ENCODE results near the gene KCTD2.
"Not testable (repeated sequence)": the region's sequence is repeated elsewhere in the genome, so short reads cannot be mapped to it uniquely, and the experiment has no call there.

Gene KCTD2, protein sequence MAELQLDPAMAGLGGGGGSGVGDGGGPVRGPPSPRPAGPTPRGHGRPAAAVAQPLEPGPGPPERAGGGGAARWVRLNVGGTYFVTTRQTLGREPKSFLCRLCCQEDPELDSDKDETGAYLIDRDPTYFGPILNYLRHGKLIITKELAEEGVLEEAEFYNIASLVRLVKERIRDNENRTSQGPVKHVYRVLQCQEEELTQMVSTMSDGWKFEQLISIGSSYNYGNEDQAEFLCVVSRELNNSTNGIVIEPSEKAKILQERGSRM

DNA sequence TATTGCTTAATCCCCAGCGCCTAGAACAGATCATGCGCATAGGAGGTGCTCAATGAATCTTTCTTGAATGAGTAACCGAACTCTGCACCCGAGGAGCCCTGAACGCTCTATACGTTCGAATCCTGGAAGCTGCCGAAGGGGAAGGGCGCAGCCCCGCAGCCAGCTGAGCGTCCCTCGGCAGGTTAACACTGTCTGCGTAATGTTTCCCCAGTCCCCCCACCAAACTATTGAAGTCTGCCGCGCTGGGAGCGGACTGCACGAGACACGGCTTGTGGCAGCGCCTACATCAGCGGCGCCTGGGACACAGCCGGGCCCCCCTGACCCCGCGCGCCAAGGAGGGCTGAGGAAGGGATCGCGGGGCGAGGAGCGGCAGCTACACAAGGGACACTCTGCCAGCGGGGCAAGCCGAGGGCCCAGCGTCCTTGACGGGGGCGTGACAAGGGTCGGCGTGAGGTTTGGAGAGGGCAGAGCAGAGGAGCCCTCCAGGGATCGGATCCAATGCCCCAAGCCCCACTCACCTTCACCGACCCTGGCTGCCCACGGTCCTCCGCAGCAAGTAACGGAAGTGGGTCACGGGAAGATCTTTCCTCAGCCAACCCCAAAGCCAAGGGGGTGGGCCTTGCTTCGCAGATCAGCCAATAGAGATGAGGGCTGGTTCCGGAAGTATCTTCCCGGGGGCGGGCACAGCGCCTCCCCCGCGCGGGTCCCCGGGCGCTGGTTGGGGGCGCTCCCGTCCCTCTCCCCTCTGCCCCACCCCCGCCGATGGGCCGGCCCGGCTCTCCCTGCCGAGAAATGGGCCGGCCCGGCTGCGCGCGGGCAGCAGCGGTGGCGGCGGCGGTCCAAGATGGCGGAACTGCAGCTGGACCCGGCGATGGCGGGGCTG, at the start of gene KCTD2, which contains the start of gene ATP5PD:
Gene KCTD2 (plus strand): TSS at position 819 of the 883 bp plus-strand sequence. CDS start 26 bp downstream, at position 845.
Gene ATP5PD (minus strand): TSS at position 563 of the 883 bp plus-strand sequence. CDS start 4,319 bp downstream, outside the sequence.
- in situ Hi-C loops (cut with MboI; ENCODE audit: low sequenced_read_pairs) = no loop called here

DNA sequence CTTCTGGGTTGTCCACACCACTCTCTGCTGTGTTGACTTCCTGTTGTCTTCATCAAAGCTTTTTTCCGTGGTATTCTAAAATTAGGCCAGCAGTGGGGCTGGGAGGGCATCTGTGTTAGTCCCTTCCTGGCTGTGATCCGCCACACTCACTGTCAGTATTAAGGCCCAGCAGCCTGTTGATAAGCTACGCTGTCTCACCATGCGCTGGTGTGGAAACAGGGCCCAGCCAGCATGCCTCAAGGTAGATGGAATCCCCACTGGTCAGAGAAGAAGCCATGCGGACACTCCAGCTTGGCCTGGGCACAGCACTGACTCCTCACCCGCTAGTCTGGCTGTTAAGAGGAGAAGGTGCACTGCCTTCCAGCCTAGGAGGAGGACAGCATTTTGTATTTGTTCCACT, 48.2 kb upstream of the KCTD2 start:
- in situ Hi-C loops (cut with MboI; ENCODE audit: low sequenced_read_pairs) = no loop called here

DNA sequence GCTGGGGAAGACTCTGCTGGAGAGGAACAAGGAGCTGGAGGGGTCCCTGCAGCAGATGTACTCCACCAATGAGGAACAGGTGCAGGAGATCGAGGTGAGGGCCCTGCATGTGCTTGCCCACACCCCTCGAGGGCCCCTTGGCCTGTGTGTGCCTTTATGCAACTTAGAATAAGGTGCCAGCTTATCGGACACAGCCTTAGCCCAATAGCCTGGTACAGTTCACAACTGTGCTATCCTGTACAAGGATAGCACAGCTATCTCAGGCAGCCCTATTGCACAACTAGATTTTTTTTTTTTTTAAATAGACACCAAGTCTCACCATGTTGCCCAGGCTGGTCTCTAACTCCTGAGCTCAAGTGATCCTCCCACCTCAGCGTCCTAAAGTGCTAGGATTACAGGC, 47.5 kb upstream of the KCTD2 start:
- in situ Hi-C loops (cut with MboI; ENCODE audit: low sequenced_read_pairs) = no loop called here

DNA sequence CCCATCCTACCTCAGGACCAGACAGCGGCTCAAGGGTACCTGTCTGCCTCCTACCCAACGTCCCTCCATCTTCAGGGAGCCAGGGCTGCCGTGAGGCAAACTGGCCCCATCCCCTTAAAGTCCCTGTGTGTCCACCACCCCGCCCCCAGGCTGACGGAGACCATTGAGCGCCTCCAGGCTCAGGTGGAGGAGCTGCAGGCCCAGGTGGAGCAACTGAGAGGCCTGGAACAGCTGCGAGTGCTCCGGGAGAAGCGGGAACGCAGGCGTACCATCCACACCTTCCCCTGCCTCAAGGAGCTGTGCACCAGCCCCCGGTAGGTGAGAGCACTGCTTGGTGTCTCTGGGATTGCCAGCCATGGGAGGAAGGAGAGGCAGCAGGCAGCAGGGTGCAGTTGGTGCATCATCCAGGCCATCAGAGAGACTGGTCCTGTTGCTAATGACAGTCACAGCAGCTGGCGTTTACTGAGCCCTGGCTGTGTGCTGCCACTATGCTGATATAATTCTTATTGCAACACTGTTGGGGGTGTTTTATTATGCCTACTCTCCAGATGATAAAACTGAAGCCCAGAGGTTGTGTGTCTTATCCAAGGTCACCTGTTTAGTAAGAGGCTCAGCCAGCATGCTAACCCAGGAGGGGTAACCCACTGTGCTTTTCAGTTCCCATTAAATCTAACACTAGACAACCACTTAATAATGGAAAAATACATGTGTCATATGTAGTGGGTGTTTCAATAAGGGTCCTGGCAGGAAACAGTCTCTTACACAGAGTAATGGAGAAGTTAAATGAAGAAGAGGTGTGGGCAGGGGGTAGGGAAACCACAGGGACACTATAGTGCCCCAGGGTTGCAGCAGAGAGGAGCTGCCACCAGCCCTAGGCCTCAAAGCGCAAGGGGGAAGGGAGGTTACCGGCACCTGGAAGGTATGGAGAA, 44.8 kb upstream of the KCTD2 start:
- in situ Hi-C loops (cut with MboI; ENCODE audit: low sequenced_read_pairs) = no loop called here

DNA sequence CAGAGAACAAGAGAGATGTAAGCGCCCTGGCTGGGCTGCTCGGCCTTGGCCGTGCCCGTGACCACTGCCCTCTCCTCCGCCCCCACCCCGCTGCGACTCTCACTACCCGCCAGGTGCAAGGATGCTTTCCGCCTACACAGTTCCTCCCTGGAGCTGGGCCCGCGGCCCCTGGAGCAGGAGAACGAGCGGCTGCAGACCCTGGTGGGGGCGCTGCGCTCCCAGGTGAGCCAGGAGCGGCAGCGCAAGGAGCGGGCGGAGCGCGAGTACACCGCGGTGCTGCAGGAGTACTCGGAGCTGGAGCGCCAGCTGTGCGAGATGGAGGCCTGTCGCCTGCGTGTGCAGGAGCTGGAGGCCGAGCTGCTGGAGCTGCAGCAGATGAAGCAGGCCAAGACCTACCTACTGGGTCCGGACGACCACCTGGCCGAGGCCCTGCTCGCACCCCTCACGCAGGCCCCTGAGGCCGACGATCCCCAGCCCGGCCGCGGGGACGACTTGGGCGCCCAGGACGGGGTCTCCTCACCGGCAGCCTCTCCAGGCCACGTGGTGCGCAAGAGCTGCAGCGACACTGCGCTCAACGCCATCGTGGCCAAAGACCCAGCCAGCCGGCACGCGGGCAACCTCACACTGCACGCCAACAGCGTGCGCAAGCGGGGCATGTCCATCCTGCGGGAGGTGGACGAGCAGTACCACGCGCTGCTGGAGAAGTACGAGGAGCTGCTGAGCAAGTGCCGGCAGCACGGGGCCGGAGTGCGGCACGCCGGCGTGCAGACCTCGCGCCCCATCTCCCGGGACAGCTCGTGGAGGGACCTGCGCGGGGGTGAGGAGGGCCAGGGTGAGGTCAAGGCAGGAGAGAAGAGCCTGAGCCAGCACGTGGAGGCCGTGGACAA, 43.7 kb upstream of the KCTD2 start:
- in situ Hi-C loops (cut with MboI; ENCODE audit: low sequenced_read_pairs) = no loop called here

DNA sequence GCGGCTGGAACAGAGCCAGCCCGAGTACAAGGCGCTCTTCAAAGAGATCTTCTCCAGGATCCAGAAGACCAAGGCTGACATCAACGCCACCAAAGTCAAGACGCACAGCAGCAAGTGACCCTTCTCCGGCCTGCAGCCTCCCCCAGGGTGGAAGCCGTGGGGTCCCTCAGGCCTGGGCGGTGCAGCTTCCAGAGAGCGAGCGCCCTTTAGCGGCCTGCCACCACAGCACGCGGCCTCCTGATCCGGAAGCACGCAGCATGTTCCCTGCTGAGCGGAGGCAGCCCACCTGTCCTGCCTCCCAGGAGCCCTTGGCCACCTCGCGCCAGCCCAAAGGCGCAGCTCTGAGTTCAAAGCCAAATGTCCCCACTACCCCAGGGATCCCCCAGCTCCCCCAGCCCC, 43.1 kb upstream of the KCTD2 start:
- in situ Hi-C loops (cut with MboI; ENCODE audit: low sequenced_read_pairs) = no loop called here

DNA sequence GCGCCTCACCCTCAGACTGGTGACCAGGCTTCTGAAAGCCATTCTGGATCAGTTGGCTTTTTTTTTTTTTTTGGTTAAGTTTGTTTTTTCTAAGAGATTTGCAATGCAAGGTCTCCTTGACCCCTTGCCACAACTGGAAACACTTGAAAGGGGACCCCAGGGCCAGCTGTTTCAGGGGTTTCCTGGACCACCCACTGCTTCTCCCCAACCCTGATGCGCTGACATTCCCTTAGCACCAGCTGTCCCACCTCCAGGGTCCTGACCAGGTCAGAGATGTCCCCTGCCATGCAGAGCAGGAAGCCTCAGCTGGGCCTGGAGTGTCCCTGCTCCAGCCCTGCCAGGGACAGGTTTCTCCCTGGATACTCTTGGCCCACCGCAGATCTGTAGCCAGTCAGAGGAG, 42.7 kb upstream of the KCTD2 start:
- in situ Hi-C loops (cut with MboI; ENCODE audit: low sequenced_read_pairs) = no loop called here

DNA sequence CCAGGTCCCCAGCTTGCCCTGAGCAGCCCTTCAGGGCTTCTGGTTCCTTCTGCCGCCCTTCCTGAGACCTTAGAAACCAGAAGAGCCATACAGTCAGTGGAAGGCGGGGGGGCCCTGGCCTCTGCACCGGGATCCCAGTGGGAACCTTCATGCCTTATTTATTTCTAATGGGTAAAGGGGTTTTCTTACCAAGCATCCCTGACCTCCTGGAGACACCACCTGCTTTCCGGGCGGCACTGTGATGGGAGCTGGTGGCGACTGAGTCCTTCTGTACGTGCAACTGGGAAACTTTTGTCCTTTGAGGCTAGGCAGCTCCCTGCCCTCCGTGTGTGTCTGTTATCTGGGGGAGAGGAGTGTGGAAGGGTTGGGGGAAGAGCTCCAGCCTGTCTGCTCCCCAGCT, 41.7 kb upstream of the KCTD2 start:
- in situ Hi-C loops (cut with MboI; ENCODE audit: low sequenced_read_pairs) = no loop called here

DNA sequence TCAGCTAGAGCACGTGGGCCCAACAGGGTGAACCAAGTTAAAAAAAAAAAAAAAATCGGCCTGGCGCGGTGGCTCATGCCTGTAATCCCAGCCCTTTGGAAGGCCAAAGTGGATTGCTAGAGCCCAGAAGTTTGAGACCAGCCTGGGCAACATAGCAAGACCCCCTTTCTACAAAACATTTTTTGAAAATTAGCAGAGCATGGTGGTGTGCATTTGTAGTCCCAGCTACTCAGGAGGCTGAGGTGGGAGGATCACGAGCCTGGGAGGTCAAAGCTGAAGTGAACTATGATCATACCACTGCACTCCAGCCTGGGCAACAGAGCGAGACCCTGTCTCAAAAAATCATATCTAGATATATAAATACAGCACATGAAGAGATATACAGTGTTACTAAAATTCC, 40.9 kb upstream of the KCTD2 start:
- in situ Hi-C loops (cut with MboI; ENCODE audit: low sequenced_read_pairs) = not testable (repeated sequence)

DNA sequence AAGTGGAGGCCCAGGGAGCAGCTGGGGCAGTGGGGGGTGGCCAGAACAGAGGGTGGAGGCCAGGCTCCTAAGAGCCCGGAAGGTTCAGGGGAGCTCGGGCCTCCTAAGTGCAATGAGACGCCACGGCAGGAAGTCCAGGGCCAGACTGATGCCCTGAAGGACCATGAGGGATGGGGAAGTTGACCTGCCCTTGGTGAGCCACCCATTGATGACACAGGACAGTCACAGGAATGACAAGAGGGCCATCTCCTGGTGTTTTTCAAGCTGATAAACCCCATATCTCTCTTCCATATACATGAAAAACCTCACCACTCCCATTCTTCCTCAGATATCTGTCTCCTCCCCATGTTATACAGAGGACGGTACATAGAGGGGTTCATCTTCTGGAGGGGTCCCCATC, 40.4 kb upstream of the KCTD2 start:
- in situ Hi-C loops (cut with MboI; ENCODE audit: low sequenced_read_pairs) = no loop called here

DNA sequence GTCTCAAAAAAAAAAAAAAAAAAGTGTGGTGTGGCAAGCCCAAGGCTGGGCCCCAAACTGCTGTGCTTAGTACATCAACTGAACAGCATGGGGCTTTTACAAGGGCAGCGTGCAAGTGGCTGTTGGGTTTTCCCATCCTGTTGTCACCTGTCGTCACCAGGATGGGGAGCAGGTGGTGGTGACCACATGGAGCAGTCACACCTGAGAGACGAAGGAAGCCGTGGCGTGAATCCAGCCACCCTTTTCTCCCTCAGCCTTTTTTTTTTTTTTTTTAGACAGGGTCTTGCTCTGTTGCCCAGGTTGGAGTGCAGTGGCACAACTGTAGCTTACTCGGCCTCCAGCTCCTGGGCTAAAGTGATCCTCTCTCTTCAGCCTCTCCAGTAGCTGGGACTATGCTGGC, 38.7 kb upstream of the KCTD2 start:
- in situ Hi-C loops (cut with MboI; ENCODE audit: low sequenced_read_pairs) = no loop called here

DNA sequence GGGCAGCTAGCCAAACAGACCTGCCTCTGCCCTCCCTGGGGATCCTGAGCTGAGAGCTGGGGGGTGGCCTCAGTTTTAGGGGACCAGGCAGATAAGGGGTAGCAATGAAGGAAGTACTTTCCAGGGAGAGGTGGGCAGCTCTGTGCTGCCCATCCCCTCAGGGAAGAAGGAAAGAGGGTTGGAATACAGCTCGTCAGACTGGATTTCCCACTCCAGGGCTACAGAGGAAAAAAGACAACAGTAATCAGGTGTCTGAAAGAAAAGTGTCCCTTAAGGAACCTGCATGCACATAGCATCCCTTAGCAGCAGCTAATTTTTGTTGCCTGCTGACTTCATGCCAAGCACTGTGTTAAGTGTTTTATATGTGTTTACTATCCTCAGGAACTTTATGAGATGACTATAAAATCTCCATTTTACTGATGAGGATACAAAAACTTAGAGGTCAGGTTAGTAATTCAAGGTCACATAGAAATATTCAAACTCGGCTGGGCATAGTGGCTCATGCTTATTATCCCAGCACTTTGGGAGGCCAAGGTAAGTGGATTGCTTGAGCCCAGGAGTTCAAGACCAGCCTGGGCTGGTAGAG, 37.8 kb upstream of the KCTD2 start:
- in situ Hi-C loops (cut with MboI; ENCODE audit: low sequenced_read_pairs) = no loop called here

DNA sequence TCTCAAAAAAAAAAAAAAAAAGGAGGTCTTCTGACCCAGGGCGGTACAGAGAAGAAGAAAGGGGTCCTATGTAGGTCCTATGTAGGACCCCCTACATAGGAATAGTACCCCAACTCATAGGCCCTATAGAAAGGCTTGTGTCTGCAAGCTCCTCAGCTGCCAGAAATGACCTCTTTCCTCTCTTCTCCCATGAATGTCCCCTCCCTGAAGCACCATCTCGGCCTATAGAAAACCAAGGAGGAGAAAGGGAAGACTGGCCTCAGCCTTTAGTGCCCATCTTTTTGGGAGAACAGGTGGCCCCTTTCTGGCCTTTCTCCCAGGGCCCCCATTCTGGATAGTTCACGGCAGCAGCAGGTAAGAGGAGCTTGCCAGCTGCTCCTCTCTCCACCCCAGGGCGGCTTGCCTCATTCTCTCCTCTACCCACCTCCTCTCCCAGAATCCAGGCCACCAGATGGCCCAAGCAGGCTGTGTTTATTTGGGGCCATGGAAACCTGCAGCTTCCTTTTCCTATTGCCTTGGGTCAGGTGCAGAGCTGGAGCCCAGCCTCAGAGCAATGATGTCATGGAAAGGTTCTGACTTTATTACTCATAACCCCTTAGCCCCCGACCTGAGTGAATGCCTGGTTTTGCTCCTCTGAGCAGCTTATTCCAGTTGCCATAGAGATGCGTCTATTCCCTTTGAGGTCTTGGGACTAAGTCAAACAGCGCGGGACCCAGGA, 36.2 kb upstream of the KCTD2 start:
- in situ Hi-C loops (cut with MboI; ENCODE audit: low sequenced_read_pairs) = no loop called here

DNA sequence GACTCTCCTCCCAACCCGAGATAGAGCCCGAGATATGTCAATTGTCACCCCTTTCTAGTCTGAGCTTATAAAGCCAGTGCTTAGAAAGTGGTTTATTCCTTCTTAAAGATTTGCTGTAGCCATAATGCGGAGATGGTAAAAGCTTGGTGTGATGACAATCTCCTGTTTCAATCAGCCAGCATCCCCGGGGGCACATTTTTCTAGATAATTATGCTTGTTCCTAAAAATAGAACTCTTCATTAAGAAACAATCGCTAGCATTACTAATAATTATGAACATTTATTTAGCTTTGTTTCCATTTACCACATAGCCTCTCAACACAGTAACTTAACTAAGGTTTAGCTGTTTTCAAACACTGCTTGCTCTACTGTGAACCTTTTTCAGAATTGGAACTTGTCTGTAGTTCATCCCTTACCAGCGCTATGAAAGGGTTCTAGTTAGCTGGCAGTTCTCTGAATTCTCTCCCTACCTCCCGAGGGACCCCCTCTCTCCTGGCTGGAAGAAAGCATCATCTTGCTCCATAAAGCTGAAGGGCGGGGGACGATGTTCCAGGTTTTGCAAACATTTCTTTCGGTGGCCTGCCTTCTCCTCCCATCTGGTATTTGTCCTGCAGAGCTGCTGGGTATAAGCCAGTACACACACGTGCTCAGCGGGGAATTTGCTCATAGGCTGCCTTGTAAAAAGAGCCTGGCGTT, 35.5 kb upstream of the KCTD2 start:
- in situ Hi-C loops (cut with MboI; ENCODE audit: low sequenced_read_pairs) = no loop called here

DNA sequence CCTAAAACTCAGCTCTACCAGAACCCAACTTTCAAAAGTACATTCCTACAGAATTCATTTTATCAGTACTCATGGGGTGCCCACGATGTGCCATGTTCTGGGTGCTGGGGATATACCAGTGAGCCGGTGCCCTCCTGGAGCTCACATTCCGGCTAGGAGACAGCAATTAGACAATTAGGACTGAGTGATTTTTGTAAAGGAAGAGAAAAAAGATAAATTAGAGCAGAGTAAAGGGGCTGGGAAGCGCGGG, 35.0 kb upstream of the KCTD2 start:
- in situ Hi-C loops (cut with MboI; ENCODE audit: low sequenced_read_pairs) = no loop called here

DNA sequence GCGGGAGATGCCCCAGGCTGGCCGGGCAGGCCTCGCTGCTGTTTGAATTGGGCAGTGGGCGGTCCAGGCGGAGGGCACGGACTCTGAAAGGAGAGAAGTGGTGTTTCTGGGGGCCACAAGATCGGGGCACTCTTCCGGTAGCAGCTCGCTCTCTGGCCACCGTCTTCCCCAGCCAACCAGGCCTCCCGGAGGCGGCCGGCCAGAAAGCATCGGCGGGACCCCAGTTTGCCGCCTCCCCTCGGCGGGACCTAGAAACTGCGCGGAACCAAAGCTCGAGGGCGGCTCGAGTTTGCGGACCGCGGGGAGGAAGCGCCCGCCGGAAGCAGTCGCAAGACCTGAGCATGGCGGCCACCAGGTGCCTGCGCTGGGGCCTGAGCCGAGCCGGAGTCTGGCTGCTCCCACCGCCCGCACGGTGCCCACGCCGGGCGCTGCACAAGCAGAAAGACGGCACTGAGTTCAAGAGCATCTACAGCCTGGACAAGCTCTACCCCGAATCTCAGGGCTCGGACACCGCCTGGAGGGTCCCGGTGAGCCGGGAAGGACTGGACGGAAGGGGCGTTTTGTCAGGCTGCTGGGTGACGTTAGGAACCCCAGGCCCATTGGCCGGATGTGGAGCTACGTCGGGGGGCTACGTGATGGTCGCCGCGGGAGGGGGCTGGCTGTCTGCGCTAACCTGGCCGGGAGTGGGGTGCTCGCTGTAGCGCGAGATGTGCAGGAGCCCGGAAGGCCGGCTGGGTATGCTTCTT, 34.5 kb upstream of the KCTD2 start, which contains the start of gene MRPL58:
Gene MRPL58 (plus strand): TSS at position 325 of the 746 bp plus-strand sequence. CDS start 17 bp downstream, at position 342.
- in situ Hi-C loops (cut with MboI; ENCODE audit: low sequenced_read_pairs) = no loop called here

DNA sequence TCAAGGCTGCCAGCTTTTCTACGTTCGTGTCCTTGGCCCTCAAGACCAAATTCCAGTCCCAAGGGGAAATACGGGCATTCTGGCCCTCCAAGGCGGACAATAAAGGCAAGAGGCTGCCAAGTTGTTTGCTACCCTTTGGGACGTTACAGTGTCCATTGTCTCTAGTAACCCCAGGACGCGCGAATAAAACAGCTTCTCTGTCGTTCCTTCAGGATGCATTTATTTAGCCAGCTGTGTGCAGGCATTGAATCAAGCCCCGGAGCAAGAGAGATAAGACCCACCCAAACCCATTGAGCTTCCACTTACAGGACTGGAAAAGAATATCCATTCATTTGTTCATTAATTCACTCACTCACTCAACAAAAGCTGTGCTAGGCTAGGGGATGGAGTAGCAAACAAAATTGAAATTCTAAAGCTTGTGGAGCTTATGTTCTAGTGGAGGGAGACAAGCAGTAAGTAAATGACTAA, 33.9 kb upstream of the KCTD2 start:
- in situ Hi-C loops (cut with MboI; ENCODE audit: low sequenced_read_pairs) = no loop called here

DNA sequence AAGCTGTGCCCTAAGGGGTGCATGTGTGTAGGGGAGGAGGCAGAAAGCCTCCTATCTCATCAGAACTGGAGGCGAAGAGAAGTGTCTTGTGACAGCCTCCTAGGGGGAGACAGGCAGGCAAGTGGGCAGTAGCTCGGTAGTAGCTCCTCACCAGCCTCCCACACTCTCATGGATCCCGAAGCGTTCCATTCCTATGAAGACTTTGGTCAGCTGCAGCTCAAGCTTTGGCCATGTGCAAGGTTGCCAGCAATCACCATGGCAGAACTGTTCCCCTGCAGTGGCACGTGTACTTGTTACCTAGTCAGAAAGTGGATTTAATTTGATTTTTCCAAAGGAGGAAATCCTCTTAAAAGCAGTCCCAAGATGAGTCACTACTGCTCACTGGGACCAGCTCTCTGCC, 27.9 kb upstream of the KCTD2 start:
- in situ Hi-C loops (cut with MboI; ENCODE audit: low sequenced_read_pairs) = no loop called here

Measured in hTERT RPE-1 (cell line).